ENCODE measurements around the gene RNFT2. TPM values are rescaled to one million over a fixed set of nuclear protein-coding genes. Genes with fewer than 3 reads are reported as not detected.
A peak's percentile ranks its signal among the peaks of the same experiment; 100 is the strongest.

Gene RNFT2
- total and polyA plus RNA-seq, 2 donors from 2014 or later = 4.3 to 6.8 TPM

DNA sequence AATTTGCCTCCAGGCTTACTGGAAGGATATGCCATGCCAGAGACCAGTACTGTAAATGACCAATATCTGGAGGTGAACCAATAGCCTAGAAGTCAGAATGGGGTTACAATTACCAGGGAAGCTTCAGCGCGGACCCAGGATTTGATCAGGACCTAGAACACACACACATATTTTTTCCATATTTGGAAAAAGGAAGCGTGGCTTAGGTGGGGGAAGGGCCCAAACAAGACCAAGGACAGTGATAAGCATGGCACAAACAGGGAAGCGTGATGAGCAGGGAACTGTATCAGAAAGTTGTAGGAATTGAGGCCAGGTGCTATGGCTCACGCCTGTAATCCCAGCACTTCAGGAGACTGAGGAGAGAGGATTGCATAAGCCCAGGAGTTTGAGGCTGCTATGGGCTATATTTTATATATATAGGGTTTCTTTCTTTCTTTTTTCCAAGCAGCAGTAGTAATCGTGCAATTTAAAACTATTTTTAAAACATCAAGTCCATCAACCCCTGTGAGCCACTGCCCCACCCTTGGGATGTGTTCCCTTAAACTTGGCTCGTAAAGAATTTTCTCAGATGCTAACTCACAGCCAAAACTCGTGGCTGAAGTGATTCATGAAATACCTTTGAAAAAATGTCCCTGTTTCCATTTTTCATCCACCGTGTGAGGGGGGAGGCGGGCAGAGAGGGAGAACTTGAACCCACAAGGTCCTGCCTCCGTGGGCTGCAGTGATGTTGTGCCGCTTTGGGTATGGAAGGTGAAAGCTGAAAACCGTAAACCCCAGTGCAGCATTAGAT lies 126.5 kb downstream of the RNFT2 start:
- Histone ChIP-seq H3K9ac (ENCODE audit: low read length in 3 of 3) (no peak overlapping the region), H3K9me3 (ENCODE audit: control insufficient read depth in 2 of 3, insufficient read depth in 1 of 3, low read length in 3 of 3) (no peaks in the 10 kb centered on the region), H3K27me3 (ENCODE audit: control insufficient read depth, insufficient read depth, low read length) (no peaks in the 10 kb centered on the region), H3K27ac (ENCODE audit: low read depth in 2 of 2, low read length in 2 of 2) (no peak overlapping the region), H3K36me3 (ENCODE audit: control insufficient read depth in 2 of 3, insufficient read depth in 3 of 3, low read length in 3 of 3) (no peaks in the 10 kb centered on the region), H3K4me1 (ENCODE audit: control insufficient read depth in 2 of 3, insufficient read depth in 2 of 3, low read depth in 1 of 3, low read length in 3 of 3) (peaks cover 0 to 2% (median 0%) of the 10 kb centered on the region in 3 donors), H3K4me3 (ENCODE audit: low read length in 3 of 3) (no peak overlapping the region)
- intact Hi-C loops (cut with DNase I) = no loop called here
- TF ChIP-seq, protein P1, sequence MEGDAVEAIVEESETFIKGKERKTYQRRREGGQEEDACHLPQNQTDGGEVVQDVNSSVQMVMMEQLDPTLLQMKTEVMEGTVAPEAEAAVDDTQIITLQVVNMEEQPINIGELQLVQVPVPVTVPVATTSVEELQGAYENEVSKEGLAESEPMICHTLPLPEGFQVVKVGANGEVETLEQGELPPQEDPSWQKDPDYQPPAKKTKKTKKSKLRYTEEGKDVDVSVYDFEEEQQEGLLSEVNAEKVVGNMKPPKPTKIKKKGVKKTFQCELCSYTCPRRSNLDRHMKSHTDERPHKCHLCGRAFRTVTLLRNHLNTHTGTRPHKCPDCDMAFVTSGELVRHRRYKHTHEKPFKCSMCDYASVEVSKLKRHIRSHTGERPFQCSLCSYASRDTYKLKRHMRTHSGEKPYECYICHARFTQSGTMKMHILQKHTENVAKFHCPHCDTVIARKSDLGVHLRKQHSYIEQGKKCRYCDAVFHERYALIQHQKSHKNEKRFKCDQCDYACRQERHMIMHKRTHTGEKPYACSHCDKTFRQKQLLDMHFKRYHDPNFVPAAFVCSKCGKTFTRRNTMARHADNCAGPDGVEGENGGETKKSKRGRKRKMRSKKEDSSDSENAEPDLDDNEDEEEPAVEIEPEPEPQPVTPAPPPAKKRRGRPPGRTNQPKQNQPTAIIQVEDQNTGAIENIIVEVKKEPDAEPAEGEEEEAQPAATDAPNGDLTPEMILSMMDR (IDR thresholded peaks at IDR 0.05; ENCODE audit: borderline replicate concordance, extremely low read depth, insufficient read depth) = no peak
- DNase-seq = peak in 1 of 5 donors; percentile 15
- no peak for FAIRE-seq

DNA sequence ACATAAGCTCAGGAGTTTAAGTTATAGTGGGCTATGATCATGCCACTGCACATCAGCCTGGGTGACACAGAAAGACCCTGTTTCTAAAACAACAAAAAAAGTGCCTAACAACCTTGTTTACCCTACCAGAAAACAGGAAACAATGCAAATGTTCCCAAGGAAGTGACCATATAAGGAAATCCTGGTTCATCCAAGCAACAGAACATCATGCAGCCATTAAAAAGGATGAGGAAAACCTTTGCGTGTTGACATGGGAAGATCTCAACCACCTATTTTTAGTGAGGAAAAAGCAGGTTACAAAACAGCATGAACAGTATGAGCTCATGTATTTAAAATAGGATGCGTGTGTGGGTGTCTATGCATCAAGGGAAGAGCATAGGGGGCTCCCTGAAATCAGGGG lies 129.4 kb downstream of the RNFT2 start:
- H3K9me3 ChIP-seq (ENCODE audit: control insufficient read depth in 2 of 3, insufficient read depth in 1 of 3, low read length in 3 of 3) = no peaks in the 10 kb centered on the region
- no peak overlapping the region for H3K9ac ChIP-seq (ENCODE audit: low read length in 3 of 3)
- H3K27me3 ChIP-seq (ENCODE audit: control insufficient read depth, insufficient read depth, low read length) = no peaks in the 10 kb centered on the region
- H3K4me3 ChIP-seq (ENCODE audit: low read length in 3 of 3) = no peak overlapping the region
- no peaks in the 10 kb centered on the region for H3K4me1 ChIP-seq (ENCODE audit: control insufficient read depth in 2 of 3, insufficient read depth in 2 of 3, low read depth in 1 of 3, low read length in 3 of 3)
- intact Hi-C loops (cut with DNase I) = no loop called here
- H3K27ac ChIP-seq (ENCODE audit: low read depth in 2 of 2, low read length in 2 of 2) = no peak overlapping the region
- FAIRE-seq = no peak
- TF ChIP-seq, protein P1 (IDR thresholded peaks at IDR 0.05; ENCODE audit: borderline replicate concordance, extremely low read depth, insufficient read depth) = no peak
- no peaks in the 10 kb centered on the region for H3K36me3 ChIP-seq (ENCODE audit: control insufficient read depth in 2 of 3, insufficient read depth in 3 of 3, low read length in 3 of 3)
- DNase-seq = peak in 1 of 5 donors; percentile 3

DNA sequence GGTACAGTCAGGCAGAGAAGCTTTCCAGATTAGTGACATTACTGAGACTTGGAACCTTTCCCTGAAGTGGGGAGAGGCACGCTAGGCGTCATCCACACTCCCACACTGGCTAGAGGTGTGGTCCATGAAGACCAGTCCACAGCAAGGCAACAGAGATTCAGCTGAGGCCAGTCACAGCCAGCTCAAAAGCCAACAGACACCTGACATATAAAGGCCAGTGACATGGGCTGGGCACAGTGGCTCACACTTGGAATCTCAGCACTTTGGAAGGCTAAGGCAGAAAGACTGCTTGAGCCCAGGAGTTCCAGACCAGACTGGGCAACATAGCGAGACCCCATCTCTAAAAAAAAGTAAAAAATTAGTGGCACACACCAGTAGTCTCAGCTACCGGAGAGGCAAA lies 132.2 kb downstream of the RNFT2 start:
- DNase-seq (no peak), FAIRE-seq (no peak)
- TF ChIP-seq, protein P1 (IDR thresholded peaks at IDR 0.05; ENCODE audit: borderline replicate concordance, extremely low read depth, insufficient read depth) = no peak
- no peak overlapping the region for H3K9ac ChIP-seq (ENCODE audit: low read length in 3 of 3)
- intact Hi-C loops (cut with DNase I) = no loop called here
- H3K27me3 ChIP-seq (ENCODE audit: control insufficient read depth, insufficient read depth, low read length) = no peaks in the 10 kb centered on the region
- H3K4me3 ChIP-seq (ENCODE audit: low read length in 3 of 3) = no peak overlapping the region
- no peaks in the 10 kb centered on the region for H3K4me1 ChIP-seq (ENCODE audit: control insufficient read depth in 2 of 3, insufficient read depth in 2 of 3, low read depth in 1 of 3, low read length in 3 of 3)
- no peaks in the 10 kb centered on the region for H3K36me3 ChIP-seq (ENCODE audit: control insufficient read depth in 2 of 3, insufficient read depth in 3 of 3, low read length in 3 of 3)
- H3K27ac ChIP-seq (ENCODE audit: low read depth in 2 of 2, low read length in 2 of 2) = no peak overlapping the region
- peaks cover 0 to 4% (median 0%) of the 10 kb centered on the region in 3 donors for H3K9me3 ChIP-seq (ENCODE audit: control insufficient read depth in 2 of 3, insufficient read depth in 1 of 3, low read length in 3 of 3)

Measured in kidney (tissue), 14 donors.